ENCODE data around the gene PDGFA. TPM values are rescaled to one million over a fixed set of nuclear protein-coding genes. Genes with fewer than 3 reads are reported as not detected.

The PDGFA gene
- total and polyA plus RNA-seq, 5 donors from 2014 or later: 2.9 TPM; not detected in 4

GRCh38 chr7:528451-528850 is 8.8 kb upstream of the PDGFA start:
- no peaks in the 10 kb centered on the region for H3K9me3 Mint-ChIP-seq
- H3K27me3 ChIP-seq (ENCODE audit: control insufficient read depth, insufficient read depth, low read length): no peaks in the 10 kb centered on the region
- H3K4me3 Mint-ChIP-seq: no peak overlapping the region
- no peak overlapping the region for H3K4me3 ChIP-seq (ENCODE audit: low read depth, low read length)
- DNase-seq: no peak
- no peak overlapping the region for H3K27ac ChIP-seq (ENCODE audit: insufficient read depth, low read length, poor library complexity, severe bottlenecking)
- no peaks in the 10 kb centered on the region for H3K36me3 Mint-ChIP-seq
- H3K4me1 ChIP-seq (ENCODE audit: control insufficient read depth, insufficient read depth, low read length, poor library complexity, severe bottlenecking): no peaks in the 10 kb centered on the region
- H3K9me3 ChIP-seq (ENCODE audit: control insufficient read depth in 2 of 2, low read length in 2 of 2): no peaks in the 10 kb centered on the region
- ATAC-seq (ENCODE audit: low read depth in 2 of 2): no peak
- no peak overlapping the region for H3K27ac Mint-ChIP-seq
- H3K27me3 Mint-ChIP-seq: peaks cover 9% of the 10 kb centered on the region
- H3K4me1 Mint-ChIP-seq: peaks cover 0 to 4% (median 0%) of the 10 kb centered on the region in 4 donors
- no peaks in the 10 kb centered on the region for H3K36me3 ChIP-seq (ENCODE audit: control insufficient read depth, insufficient read depth, low read length)

DNA sequence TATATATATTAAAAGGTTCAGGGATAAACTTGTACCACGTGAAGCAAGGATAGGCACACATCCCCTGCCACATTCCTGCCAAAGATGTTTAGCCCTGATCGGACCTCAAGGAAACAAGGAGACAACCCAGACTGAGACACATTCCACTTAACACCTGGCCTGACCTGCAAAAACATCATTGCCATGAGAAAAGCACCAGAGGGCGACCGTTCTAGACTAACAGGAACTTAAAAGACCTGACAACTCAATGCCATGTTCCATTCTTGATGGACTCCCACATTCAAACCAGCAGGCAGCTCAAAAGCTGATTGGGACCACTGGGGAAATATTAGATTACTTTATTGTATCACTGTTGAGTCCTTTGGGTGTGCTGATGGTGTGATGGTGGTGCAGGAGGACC is 8.1 kb upstream of the PDGFA start:
- no peaks in the 10 kb centered on the region for H3K36me3 Mint-ChIP-seq
- H3K27ac Mint-ChIP-seq: no peak overlapping the region
- no peak overlapping the region for H3K27ac ChIP-seq (ENCODE audit: insufficient read depth, low read length, poor library complexity, severe bottlenecking)
- H3K36me3 ChIP-seq (ENCODE audit: control insufficient read depth, insufficient read depth, low read length): no peaks in the 10 kb centered on the region
- no peaks in the 10 kb centered on the region for H3K9me3 Mint-ChIP-seq
- peaks cover 4% of the 10 kb centered on the region for H3K4me1 ChIP-seq (ENCODE audit: control insufficient read depth, insufficient read depth, low read length, poor library complexity, severe bottlenecking)
- no peak overlapping the region for H3K4me3 ChIP-seq (ENCODE audit: low read depth, low read length)
- ATAC-seq (ENCODE audit: low read depth in 2 of 2) (no peak), DNase-seq (no peak)
- H3K4me1 Mint-ChIP-seq: peaks cover 0 to 4% (median 0%) of the 10 kb centered on the region in 4 donors
- H3K27me3 Mint-ChIP-seq: peaks cover 13% of the 10 kb centered on the region
- H3K4me3 Mint-ChIP-seq: no peak overlapping the region
- H3K27me3 ChIP-seq (ENCODE audit: control insufficient read depth, insufficient read depth, low read length): no peaks in the 10 kb centered on the region
- H3K9me3 ChIP-seq (ENCODE audit: control insufficient read depth in 2 of 2, low read length in 2 of 2): no peaks in the 10 kb centered on the region

DNA sequence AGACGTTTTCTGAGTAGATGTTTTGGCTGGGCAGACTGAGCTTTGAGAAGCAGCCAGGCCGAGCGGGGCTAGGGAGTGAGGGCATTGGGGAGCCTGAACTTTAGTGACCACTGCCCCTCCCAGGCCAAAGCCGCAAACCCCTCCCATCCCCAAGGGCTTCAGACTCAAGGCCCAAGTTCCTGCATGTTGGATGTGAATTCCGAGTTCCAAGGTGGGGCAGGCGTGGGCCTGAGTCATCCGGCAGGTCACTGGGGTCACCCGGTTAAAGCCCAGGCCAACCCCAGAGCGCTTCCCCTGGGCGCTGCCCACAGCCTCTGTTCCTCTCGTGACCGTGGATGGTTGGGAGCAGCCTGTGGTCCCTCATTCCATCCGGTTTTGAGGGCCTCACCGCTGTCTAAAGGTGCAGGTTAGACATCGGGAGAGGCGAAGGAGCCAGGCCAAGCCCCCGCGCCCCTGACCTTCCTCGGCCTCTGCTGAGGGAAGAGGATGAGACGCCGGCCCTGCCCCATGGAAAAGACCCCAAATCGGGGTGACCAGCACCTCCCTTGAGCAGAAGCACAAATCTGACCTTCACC is 6.9 kb upstream of the PDGFA start:
- Mint-ChIP-seq H3K36me3 (no peaks in the 10 kb centered on the region), H3K9me3 (no peaks in the 10 kb centered on the region), H3K4me3 (no peak overlapping the region), H3K27me3 (peaks cover 13% of the 10 kb centered on the region), H3K4me1 (peaks cover 0 to 4% (median 0%) of the 10 kb centered on the region in 4 donors), H3K27ac (no peak overlapping the region)
- ATAC-seq (ENCODE audit: low read depth in 2 of 2): no peak
- Histone ChIP-seq H3K27ac (ENCODE audit: insufficient read depth, low read length, poor library complexity, severe bottlenecking) (no peak overlapping the region), H3K36me3 (ENCODE audit: control insufficient read depth, insufficient read depth, low read length) (no peaks in the 10 kb centered on the region), H3K9me3 (ENCODE audit: control insufficient read depth in 2 of 2, low read length in 2 of 2) (no peaks in the 10 kb centered on the region), H3K4me1 (ENCODE audit: control insufficient read depth, insufficient read depth, low read length, poor library complexity, severe bottlenecking) (peaks cover 16% of the 10 kb centered on the region), H3K4me3 (ENCODE audit: low read depth, low read length) (no peak overlapping the region), H3K27me3 (ENCODE audit: control insufficient read depth, insufficient read depth, low read length) (no peaks in the 10 kb centered on the region)
- no peak for DNase-seq

- Histone ChIP-seq H3K4me1 (ENCODE audit: control insufficient read depth, insufficient read depth, low read length, poor library complexity, severe bottlenecking) (peaks cover 24% of the 10 kb centered on the region), H3K36me3 (ENCODE audit: control insufficient read depth, insufficient read depth, low read length) (no peaks in the 10 kb centered on the region), H3K4me3 (ENCODE audit: low read depth, low read length) (no peak overlapping the region), H3K27me3 (ENCODE audit: control insufficient read depth, insufficient read depth, low read length) (no peaks in the 10 kb centered on the region), H3K9me3 (ENCODE audit: control insufficient read depth in 2 of 2, low read length in 2 of 2) (no peaks in the 10 kb centered on the region), H3K27ac (ENCODE audit: insufficient read depth, low read length, poor library complexity, severe bottlenecking) (no peak overlapping the region)
- H3K9me3 Mint-ChIP-seq: no peaks in the 10 kb centered on the region
- H3K27ac Mint-ChIP-seq: no peak overlapping the region
- no peaks in the 10 kb centered on the region for H3K36me3 Mint-ChIP-seq
- H3K27me3 Mint-ChIP-seq: peaks cover 18% of the 10 kb centered on the region
- peak overlapping the region in 1 of 4 donors; percentile 49 for H3K4me3 Mint-ChIP-seq
- ATAC-seq (ENCODE audit: low read depth in 2 of 2) (no peak), DNase-seq (no peak)
- H3K4me1 Mint-ChIP-seq: peaks cover 0 to 11% (median 0%) of the 10 kb centered on the region in 4 donors
Measured at GRCh38 chr7:525740-526139, 6.1 kb upstream of the PDGFA start.

DNA sequence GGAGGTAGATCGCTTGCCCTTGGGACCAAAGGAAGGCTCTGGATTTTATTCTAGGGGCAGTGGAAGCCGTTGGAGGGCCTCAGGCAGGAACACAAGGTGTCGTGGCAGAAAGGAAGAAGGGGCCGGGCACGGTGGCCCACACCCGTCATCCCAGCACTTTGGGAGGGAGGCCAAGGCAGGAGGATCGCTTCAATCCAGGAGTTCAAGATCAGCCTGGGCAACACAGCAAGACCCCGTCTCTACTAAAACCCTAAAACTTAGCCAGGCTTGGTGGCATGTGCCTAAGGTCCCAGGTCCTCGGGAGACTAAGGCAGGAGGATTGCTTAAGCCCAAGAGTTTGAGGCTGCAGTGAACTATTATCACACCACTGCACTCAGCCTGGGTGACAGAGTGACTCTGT is 5.2 kb upstream of the PDGFA start:
- Mint-ChIP-seq H3K27ac (no peak overlapping the region), H3K36me3 (no peaks in the 10 kb centered on the region), H3K4me1 (peaks cover 0 to 11% (median 0%) of the 10 kb centered on the region in 4 donors), H3K9me3 (no peaks in the 10 kb centered on the region), H3K4me3 (no peak overlapping the region), H3K27me3 (peaks cover 18% of the 10 kb centered on the region)
- peaks cover 33% of the 10 kb centered on the region for H3K4me1 ChIP-seq (ENCODE audit: control insufficient read depth, insufficient read depth, low read length, poor library complexity, severe bottlenecking)
- H3K9me3 ChIP-seq (ENCODE audit: control insufficient read depth in 2 of 2, low read length in 2 of 2): no peaks in the 10 kb centered on the region
- no peak for DNase-seq
- H3K27ac ChIP-seq (ENCODE audit: insufficient read depth, low read length, poor library complexity, severe bottlenecking): no peak overlapping the region
- no peaks in the 10 kb centered on the region for H3K27me3 ChIP-seq (ENCODE audit: control insufficient read depth, insufficient read depth, low read length)
- no peak overlapping the region for H3K4me3 ChIP-seq (ENCODE audit: low read depth, low read length)
- no peak for ATAC-seq (ENCODE audit: low read depth in 2 of 2)
- no peaks in the 10 kb centered on the region for H3K36me3 ChIP-seq (ENCODE audit: control insufficient read depth, insufficient read depth, low read length)

DNA sequence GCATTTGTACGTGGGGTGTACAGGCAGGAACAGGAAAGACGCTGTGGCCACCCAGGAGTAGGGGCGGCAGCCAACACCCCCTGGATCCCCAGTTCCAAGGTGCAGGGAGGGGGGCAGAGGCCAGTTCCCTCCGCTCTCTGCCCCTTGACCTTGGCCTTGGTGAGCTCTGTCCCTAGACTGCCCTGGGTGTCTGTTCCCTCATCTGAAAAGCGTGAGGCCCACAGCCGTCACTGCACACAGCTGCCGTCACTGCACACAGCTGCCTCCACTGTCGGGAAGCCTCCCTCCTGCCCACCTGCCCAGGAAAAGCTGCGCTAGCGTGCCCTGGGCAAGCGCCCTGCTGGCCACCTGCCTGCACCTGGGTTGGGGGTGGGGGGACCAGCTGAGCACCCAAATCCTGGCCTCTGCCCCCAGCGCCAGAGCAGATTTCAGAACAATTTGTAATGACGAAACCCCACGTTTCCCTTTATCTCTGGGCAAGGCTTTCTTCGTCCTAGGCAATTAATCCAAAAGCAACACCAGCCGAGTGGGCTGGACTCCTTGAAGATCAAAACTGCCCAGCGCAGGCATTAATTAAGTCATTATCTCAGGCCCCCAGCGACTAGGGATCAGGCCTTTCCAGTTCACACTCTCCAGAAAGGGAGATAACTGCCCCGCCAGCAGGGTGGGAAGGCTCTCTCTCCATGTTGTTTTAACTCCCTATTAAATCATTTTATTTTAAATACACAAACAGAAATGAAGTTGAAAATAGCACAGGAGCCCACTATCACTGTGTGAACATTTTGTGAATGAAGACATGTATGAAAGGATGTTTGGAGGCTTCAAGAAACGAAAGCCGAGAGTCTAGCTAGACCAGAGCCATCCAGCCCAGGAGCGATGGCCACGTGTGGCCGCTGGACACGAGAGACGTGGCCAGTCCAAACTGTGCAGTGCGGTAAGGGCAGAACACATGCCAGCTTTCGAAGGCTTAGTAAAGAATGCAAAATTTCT is 4.0 kb upstream of the PDGFA start:
- Mint-ChIP-seq H3K4me1 (peaks cover 0 to 12% (median 0%) of the 10 kb centered on the region in 4 donors), H3K36me3 (no peaks in the 10 kb centered on the region), H3K4me3 (no peak overlapping the region), H3K27me3 (peaks cover 18% of the 10 kb centered on the region), H3K27ac (no peak overlapping the region), H3K9me3 (no peaks in the 10 kb centered on the region)
- ATAC-seq (ENCODE audit: low read depth in 2 of 2): no peak
- Histone ChIP-seq H3K9me3 (ENCODE audit: control insufficient read depth in 2 of 2, low read length in 2 of 2) (no peaks in the 10 kb centered on the region), H3K27me3 (ENCODE audit: control insufficient read depth, insufficient read depth, low read length) (no peaks in the 10 kb centered on the region), H3K36me3 (ENCODE audit: control insufficient read depth, insufficient read depth, low read length) (no peaks in the 10 kb centered on the region), H3K4me3 (ENCODE audit: low read depth, low read length) (no peak overlapping the region), H3K4me1 (ENCODE audit: control insufficient read depth, insufficient read depth, low read length, poor library complexity, severe bottlenecking) (peaks cover 39% of the 10 kb centered on the region), H3K27ac (ENCODE audit: insufficient read depth, low read length, poor library complexity, severe bottlenecking) (no peak overlapping the region)
- DNase-seq: no peak

- H3K36me3 ChIP-seq (ENCODE audit: control insufficient read depth, insufficient read depth, low read length): no peaks in the 10 kb centered on the region
Measured at GRCh38 chr7:522951-523314, 3.3 kb upstream of the PDGFA start.

More at GRCh38 chr7:522951-523314, 3.3 kb upstream of the PDGFA start:
- H3K4me3 Mint-ChIP-seq: no peak overlapping the region
- peaks cover 19% of the 10 kb centered on the region for H3K27me3 Mint-ChIP-seq
- H3K36me3 Mint-ChIP-seq: no peaks in the 10 kb centered on the region
- DNase-seq (no peak), ATAC-seq (ENCODE audit: low read depth in 2 of 2) (no peak)
- no peaks in the 10 kb centered on the region for H3K9me3 ChIP-seq (ENCODE audit: control insufficient read depth in 2 of 2, low read length in 2 of 2)
- peaks cover 0 to 15% (median 0%) of the 10 kb centered on the region in 4 donors for H3K4me1 Mint-ChIP-seq
- no peak overlapping the region for H3K27ac Mint-ChIP-seq
- no peaks in the 10 kb centered on the region for H3K9me3 Mint-ChIP-seq
- H3K27me3 ChIP-seq (ENCODE audit: control insufficient read depth, insufficient read depth, low read length): no peaks in the 10 kb centered on the region
- H3K4me3 ChIP-seq (ENCODE audit: low read depth, low read length): no peak overlapping the region
- H3K4me1 ChIP-seq (ENCODE audit: control insufficient read depth, insufficient read depth, low read length, poor library complexity, severe bottlenecking): peaks cover 46% of the 10 kb centered on the region
- H3K27ac ChIP-seq (ENCODE audit: insufficient read depth, low read length, poor library complexity, severe bottlenecking): no peak overlapping the region

Data from CD4-positive, CD25-positive, alpha-beta regulatory T cell (primary cell).